ELR (cell line): ENCODE measurements around the gene TSN.
"Not testable (repeated sequence)": the region's sequence is repeated elsewhere in the genome, so short reads cannot be mapped to it uniquely, and the experiment has no call there.

Experiments
- DNase-seq: peaks from one replicate; pipeline ENCODE4 v3.0.0-alpha.2; 2015; ENCODE audit warnings: low read depth

The TSN gene

DNA sequence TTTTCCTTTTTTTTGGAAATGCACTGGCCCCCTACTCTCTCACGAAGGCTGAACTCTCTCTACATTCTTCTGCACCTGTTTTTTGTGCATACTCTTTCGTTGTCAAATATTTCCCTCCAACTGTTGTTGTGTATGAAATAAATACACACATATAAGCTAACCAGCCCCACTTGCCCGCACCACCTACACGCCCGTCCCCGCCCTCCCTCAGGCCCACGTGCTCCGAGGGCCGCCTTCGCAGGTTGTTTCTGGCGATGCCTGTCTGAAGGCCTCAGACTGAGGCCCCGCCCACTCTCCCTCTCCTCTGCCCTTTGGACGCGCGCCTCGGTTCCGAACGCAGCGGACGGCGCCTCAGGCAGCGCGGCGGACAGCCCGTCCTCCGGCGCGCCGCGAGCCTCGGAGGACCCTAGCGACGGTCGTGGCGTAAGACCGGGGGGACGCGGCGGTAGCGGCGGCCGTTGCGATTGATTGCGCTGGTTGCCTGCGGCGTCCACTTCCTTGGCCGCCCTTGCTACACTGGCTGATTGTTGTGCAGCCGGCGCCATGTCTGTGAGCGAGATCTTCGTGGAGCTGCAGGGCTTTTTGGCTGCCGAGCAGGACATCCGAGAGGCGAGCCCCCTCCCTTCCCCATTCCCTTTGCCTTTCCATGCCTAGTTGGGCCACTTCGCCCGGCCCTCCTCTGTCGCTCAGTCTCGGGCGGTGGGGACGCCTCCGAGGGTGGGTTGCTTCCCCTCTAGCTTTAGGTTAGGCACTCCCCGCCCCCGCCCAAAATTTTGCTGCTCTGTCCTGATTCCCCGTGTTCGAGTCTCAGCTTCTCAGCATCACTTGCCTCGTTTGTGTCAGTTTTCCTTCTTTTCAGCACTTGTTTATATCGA lies at the start of gene TSN:
TSS of gene TSN (plus strand) at position 415 of the 875 bp plus-strand sequence. CDS start at position 544, 129 bp downstream.
- peak; percentile 98 for DNase-seq

DNA sequence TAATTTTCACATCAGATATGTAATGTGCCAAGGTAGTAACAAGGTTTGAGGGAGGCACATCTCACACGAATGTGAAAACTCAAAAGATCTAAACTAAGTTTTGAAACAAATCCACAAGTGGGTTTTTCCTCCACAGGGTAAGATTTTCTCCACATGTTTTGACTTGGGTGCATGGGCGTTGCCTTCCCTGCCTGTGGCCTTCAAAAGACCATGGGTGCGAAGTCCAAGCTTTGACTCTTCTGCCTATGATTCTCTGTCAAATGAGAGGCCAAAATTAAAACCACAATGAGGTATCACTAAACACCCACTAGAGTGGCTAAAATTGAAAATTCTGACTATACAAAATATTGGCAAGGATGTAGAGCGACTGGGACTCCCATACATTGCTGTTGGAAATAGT lies 49.5 kb upstream of the TSN start:
- no peak for DNase-seq

DNA sequence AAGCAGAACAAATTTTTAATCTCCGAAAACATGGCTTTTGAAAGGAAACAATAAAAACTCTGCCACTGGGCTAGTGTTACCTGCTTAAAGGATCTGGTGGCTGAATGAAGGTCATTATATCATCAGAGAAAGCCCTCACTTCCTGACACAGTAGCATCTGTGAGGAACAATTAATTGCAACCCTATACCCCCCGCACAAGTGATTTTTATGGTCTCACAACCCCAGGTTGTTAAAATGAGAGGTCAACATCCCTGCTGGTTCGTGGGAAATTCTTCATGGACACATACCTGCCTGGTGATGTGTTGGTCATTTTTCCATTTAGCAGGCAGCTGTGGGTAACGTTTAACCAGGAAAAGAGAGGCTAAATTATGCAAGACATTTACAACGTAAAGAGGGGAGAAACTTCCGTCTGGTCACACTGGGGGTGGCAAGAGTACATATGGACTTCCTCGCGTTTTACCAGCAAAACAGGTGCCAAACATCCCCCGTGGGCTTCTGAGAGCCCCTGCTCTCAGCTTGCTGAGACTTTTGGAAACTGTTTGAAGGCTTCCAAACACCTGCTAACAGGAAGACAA lies 48.0 kb upstream of the TSN start:
- DNase-seq: no peak

DNA sequence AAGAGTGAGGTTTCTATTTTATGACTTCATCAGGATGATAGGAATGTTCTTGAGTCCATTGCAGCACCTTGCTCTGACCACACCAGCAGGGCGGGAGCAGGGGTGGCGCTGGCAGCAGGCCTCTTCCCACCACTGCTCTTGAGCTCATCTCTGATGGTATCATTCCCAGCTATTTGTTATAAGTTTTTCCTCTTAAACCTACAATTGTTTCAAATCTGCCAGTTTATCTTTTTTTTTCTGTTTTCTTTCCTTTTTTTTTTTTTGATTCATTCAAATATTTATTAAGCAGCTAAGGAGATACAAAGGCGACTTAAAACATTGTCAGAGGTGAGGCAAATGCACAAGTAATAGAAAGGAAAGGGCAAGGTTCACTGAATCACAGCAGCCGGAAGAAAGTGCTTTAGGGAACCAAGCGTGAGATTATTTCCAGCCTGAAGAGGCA lies 47.5 kb upstream of the TSN start:
- DNase-seq: no peak

DNA sequence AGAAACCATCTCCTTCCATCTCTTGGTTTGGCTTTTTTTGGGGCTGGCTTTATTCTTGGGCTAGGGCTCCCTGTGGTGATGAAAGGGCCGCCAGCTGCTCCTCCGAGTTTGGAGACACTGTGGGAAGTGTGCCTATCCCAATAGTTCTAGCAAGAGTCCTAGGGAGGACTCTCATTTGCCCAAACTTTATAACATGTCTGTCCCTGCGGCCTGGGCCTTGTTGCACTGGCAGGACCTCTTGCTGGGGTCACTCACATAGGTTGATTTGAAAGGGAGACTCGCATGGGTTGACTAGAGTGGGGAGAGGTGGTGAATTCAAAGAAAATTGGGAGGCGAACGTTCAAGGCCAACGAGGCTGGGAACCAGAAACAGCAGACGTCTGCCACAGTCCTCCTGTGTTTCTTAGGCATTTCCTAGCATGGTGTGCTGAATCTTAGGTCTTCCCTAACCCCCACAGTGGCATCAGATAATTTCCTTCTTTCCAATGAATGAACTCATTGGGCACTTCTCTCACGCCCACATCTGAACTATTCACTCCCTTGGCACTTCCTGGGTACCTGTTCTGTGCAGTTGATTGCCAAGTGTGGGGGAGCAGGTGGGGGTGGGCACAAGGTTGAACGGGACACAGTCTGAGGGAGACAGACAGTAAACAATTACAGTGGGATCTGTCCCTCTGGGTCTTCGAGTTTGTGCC lies 45.5 kb upstream of the TSN start:
- DNase-seq: no peak

DNA sequence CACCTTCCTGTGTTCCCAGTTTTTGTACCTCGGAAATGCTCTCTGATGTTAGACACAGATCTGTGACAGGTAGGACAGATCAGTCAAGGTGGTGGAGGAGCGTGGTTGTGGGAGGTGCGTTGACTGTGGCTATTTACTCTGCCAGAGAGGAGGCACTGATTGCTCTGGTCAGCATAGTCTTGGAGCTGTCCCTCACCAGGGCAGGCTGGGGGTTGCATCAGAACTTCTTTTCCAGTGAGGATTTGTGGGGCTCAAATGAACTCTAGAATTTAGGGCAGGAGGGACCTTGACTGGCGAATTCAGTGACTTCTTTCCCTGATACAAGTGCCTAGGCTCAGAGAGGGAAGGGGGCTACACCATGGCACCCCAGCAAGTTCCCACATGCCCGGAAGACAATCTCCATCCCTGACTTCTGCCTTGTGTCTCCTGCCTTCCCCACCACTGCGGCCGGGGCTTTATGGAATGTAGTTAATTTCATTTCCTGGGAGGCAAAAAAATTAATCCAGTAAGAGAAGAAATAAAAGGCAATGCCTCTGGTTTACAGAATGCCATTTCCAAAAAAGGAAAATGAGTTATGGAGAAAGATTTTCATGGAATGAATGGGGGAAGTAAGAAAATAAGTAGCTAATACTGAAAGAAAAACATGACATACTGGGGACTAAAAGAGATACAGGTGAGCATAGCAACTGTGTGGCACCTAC lies 44.8 kb upstream of the TSN start:
- no peak for DNase-seq

DNA sequence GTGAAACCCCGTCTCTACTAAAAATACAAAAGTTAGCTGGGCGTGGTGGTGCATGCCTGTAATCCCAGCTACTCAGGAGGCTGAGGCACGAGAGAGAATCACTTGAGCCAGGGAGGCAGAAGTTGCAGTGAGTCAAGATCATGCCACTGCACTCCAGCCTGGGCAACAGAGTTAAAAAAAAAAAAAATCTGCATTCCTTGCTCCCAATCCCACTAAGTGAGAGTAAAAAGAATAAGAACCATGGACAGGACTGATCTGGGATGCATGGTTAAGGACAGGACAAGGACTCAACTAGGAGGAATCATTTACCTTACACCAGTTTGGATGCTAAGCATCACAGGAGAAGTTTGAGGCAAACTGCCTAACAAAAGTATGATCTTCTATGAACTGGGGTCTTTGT lies 44.0 kb upstream of the TSN start:
- not testable (repeated sequence) for DNase-seq

DNA sequence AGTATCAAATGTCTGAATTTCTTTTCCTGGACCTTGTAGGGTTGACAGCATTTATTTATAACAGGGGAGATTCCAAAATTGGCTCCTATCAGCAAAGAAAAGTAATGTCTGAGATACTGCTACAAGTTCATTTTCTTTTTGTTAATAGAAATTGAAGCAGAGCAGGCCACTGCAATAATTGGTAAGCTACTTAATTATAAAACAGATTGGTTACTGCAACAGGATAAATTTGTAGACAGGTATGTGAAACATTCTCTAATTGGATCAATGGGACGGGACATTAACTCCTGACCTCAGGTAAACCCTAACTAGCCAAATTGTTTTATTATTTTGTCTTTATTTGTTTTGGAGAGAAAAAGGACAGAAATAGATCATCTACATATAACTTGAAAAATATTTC lies 39.3 kb upstream of the TSN start:
- DNase-seq: no peak

DNA sequence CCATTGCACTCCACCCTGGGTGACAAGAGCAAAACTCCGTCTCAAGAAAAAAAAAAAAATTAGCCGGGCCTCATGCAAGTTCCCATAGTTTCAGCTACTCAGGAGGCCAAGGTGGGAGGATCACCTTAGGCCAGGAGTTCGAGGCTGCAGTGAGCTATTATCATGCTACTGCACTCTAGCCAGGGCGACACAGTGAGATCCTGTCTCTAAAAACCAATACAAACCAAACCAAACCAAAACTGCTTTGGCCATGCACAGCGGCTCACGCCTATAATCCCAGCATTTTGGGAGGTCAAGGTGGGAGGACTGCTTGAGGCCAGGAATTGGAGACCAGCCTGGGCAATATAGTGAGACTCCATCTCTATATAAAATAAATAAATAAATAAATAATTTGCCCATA lies 37.9 kb upstream of the TSN start:
- DNase-seq: no peak

DNA sequence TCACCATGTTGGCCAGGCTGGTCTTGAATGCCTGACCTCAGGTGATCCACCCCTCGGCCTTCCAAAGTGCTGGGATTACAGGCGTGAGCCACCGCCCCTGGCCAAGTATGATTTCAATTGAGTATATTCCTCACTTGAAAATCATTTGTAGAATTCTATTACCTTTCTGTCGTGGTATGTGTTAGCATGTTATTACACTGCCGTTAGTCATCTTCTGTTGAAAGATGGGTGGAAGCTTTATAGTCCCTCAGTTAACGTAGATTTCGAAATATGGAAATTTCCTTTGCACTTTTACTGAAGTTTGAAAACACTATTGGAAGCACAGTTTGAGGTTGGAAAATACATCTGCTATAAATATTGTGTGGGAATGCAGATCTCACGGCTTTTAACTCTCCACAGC lies 33.5 kb upstream of the TSN start:
- DNase-seq: peak; percentile 92

DNA sequence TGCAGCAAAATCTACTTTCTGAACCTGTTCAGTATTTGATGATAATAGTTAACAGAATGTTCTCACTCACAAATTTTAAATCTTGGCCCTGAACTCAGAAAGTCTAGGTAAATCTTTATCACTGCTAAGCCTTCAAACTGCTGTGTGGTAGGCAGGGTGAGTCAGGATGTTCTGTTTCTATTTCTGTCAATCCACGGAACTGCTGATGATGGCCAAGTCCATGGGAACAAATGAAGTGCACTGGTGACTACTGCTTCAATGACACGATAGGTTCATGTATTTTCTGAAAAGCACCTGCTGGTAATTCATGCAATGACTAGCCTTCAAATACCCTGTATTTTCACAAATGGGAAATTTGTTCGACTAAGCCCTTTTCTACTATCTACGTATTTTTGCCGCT lies 33.0 kb upstream of the TSN start:
- DNase-seq: peak; percentile 85

DNA sequence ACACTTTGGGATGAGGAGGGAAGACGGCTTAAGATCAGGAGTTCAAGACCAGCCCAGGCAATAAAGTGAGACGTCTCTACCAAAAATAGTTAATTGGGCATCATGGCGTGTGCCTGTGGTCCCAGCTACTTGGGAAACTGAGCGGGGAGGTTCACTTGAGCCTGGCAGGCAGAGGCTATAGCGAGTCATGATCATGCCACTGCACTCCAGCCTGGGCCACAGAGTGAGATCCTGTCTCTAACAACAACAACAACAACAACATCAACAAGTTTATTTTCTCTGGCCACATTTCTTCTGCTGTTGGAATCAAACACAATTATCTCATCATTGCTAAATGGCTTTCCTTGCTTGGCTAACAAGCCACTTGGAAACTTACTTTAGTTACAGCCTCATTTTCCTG lies 32.1 kb upstream of the TSN start:
- DNase-seq: no peak

DNA sequence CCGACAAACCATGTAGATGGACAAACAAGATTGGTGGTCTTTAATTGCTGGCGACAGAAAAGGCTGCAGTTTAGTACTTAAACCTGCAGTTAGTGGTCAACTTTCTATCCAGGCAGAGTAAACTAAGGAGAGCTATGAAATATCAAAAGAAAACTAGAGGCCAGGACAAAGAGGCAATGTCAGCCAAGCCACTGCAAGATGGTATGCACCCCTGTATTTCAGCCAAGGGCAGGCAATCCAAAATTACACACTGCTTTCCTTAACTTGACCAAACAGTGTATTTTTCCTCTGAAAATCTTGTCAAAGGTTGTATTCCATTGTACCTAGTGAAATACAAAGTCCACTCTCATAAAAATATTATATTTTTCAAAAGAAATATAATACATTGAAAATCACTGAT lies 28.1 kb upstream of the TSN start:
- no peak for DNase-seq

DNA sequence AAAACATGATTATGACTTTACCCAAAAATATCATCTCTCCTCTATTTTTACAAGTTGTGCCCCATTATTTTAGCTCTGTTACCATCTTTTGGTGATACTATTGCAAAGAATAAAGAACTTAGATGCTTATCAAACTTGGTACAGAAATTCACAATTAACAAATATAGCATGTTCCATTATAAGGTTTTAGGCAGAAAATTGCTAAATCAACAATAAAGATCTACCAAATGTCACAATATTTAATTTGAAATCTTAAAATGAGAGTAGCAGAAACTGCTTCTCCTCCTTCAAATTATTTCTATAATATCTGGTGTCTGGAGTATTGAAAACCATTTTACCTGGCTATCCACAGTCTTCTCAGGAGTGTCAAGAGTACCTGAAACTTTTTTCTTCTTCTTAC lies 27.5 kb upstream of the TSN start:
- no peak for DNase-seq

DNA sequence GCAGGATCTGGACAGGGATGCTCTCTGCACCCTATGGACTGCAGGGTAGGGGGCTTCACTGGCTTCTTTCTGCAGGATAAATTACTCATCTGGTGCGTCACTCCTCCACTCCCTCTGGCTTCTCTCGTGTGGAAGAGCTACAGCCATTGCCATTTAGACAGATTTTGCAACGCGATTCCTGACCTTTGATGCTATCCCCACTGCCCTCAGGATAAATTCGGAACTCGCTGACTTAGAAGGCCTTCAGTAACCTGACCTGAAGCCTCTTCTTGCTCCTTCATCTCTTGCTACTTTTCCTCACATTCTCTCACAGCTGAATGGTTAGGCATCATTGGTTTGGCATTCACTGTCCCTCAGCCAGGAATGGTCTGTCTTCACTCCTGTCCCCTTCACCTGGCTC lies 24.1 kb upstream of the TSN start:
- no peak for DNase-seq

DNA sequence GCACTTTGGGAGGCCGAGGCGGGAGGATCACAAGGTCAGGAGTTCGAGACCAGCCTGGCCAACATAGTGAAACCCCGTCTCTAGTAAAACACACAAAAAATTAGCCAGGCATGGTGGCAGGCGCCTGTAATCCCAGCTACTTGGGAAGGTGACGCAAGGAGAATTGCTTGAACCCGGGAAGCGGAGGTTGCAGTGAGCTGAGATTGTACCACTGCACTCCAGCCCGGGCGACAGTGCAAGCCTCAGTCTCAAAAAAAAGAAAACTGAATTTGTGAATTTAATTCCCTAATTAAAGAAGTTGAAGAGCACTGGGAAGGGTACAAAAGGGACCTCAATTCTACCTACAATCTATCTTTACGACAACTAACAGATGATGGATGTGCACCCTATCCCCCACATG lies 20.9 kb upstream of the TSN start:
- DNase-seq: not testable (repeated sequence)

DNA sequence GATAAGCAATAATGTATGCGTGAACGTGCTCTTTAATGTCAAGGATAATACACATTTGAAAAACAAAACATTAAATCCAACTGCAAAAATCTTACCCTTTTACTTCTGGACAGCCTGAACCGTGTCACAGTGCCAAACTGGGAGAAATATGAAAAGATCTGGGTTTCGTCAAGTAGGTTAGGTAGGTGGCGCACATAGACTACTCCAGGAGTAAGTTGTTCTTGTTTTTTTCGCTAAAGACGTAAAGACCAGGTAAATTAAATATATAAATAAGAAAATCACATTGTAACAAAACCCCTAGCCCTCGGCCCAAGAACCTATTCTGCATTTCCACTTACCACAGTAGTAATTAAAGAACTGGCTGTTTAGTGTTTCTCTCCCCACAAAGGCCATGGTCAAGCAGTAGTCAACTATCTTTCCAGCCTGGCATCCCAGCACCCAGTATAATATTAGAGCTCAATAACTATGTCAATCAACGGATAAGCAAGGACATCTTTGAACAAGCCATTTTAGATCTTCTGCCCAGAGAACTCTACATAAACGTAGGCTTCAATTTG lies 19.9 kb upstream of the TSN start:
- DNase-seq: peak; percentile 15

DNA sequence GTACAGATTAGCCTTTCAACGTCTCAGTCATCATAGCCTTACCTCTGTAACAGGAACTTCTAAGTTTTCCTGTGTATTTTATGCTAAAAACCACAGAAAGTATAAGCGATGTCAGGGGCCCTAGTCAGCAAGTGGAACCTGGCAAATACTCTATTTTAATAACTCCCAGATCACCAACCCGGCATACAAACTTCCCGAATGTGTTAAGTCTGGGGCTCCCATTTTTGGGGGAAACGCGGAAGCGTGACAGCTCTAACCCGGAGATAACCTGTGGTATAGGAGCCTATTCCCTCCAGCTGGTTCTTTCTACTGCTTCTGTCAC lies 19.4 kb upstream of the TSN start:
- peak; percentile 16 for DNase-seq

DNA sequence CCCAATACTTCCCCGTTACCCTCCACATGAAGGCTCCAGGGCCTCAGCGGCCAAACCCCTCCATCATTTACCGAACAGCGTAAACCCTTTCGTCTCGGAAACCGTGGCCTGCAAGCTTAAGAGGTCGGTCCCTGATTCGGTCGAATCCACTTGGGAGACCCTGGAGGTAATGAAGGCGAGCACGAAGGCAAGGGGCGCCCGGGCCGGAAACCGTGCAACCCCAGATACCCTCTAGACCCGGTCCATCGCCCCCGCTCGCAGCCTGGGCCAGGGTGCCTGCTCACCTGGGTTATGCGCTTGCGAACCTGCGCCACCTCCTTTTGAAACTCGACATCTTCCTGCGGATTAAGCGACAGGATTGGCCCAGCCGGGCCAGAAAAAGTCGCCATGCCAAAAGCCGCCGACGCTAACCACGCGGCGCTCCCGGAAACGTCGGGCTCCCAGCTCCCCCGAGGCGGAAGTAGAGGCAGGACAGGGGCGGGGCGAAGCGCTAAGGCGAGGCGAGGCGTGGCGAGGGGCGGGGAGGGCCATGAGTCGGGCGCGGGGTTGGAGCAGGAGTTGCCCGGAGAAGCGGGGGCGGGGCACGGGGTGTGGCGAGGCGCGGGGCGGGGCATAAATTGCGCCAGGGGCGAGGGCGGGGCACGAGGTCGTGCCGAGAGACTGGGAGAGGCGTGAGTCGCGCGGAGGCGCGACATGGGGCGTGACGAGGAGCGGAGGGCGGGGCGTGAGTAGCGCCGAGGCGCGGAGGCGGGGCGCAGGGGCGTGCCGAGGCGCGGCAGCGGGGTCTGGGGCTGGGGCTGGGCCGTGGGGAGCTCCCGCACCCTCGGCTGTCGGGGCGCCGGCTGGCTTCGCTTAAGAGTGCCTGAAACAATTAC lies 18.8 kb upstream of the TSN start, which contains the start of gene NIFK:
TSS of gene NIFK (minus strand) at position 414 of the 875 bp plus-strand sequence. CDS start at position 389, 25 bp downstream.
- peak; percentile 99 for DNase-seq

DNA sequence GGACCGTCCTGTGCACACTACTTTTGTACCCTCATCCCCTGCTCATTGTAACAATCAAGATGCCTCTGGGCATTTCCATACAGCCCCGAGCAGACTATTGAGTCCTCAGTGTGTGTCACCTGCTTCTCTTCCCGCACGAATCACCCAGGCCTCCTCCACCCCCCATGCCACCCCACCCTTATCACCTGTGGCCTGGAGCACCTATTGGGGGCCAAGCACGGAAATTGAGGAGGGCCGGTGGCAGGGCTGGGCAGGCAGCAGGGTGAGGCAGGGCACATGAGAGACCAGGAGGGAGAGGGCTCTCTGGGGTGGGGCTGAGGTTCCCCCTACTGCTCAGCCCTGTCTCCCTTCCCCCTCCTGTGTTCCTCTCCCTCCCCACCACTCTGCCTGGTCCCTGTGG lies 14.5 kb upstream of the TSN start:
- no peak for DNase-seq

DNA sequence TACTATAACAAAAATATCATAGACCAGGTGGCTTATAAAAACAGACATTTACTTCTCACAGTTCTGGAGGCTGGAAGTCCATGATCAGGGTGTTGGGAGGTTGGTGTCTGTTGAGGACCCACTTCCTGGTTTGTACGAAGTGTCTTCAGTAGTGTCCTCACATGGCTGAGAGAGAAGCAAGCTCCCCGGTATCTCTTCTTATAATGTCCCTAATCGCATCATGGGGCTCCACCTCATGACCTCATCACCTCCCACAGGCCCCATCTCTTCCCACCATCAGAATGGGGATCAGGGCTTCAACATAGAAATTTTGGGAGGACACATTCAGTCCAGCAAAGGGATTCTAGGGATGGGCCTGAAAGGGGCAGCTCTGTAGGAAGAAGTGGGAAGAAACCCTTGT lies 14.0 kb upstream of the TSN start:
- no peak for DNase-seq
